GM12875 (cell line): Measurements from ENCODE around the gene TIMM22.

Source experiments
- H3K4me3 ChIP-seq: one replicate; pipeline ENCODE4 v1.5.1; 2011; ENCODE audit warnings: low read depth, low read length, control low read depth
- TF ChIP-seq, protein P1 (sequence below): IDR thresholded peaks from 2 replicates; pipeline ENCODE4 v1.5.1; 2011; ENCODE audit warnings: low read depth, mild to moderate bottlenecking, control low read depth, inconsistent platforms, low read length, moderate library complexity, borderline replicate concordance; ENCODE audit not compliant: insufficient read depth

The TIMM22 gene

DNA sequence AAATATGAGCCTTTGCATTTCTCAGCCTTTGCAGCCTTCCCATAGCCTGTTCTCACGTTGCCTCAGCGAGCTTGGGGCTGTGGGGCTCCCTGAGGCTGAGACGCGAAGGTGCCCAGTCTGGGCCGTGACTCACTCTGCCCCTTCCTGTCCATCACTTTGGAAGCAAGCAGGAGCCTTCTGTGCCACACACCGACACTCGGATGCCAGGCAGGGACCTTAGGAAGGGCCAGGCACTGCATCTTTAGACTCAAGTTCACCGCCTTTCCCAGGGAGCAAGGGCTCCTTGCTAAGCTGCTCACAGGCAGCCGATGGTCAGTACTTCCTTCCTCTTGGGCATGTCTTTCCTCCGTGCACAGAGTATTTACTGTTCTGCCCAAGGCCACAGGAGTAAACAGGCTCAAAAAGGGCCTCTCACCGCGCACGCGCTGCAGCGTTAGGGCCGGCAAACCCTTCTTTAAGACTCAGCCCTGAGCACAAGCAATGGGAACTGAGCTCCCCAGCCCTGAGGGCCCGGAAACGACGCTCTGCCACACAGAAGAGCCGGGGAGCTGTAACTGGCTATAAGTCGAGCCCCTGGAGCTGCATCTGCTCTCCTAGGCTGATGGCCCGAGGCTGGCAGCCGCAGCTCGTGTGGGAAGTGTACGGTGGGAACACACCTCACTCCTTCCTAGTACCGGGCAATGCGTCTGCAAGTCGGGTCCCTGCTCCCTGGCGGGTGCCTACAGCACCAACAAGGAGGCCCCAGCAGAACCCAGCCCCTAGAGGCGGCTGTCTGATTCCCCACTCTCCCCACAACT is 7.2 kb downstream of the TIMM22 start:
- H3K4me3 ChIP-seq, result no peak overlapping the region
- TF ChIP-seq, protein P1, sequence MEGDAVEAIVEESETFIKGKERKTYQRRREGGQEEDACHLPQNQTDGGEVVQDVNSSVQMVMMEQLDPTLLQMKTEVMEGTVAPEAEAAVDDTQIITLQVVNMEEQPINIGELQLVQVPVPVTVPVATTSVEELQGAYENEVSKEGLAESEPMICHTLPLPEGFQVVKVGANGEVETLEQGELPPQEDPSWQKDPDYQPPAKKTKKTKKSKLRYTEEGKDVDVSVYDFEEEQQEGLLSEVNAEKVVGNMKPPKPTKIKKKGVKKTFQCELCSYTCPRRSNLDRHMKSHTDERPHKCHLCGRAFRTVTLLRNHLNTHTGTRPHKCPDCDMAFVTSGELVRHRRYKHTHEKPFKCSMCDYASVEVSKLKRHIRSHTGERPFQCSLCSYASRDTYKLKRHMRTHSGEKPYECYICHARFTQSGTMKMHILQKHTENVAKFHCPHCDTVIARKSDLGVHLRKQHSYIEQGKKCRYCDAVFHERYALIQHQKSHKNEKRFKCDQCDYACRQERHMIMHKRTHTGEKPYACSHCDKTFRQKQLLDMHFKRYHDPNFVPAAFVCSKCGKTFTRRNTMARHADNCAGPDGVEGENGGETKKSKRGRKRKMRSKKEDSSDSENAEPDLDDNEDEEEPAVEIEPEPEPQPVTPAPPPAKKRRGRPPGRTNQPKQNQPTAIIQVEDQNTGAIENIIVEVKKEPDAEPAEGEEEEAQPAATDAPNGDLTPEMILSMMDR, result no peak

DNA sequence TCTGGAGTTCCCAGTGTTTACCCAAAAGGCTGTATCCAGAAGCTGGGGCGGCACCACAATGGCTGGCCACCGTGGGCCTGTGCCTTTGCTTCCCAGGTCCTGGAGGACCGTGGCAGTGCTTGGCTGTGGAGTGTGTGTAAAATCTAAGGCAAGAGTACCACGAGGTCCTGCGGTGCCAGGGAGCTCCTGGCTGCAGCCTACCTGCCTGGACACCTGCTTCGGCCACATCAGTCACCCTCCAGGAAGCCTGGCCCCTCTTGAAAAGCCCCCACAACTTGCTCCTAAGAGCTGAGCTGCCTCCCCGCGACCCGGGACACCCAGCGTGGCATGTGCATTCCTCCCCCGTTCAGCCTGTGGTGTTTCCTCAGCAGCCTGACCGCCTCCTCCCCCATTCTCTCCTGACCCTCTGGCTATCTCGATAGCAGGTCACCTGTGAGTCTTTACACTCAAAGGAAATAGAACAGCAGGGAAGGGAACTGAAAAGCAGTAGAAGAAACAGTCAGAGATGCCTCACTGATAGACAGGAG is 7.9 kb downstream of the TIMM22 start:
- TF ChIP-seq, protein P1, result no peak
- H3K4me3 ChIP-seq, result no peak overlapping the region

DNA sequence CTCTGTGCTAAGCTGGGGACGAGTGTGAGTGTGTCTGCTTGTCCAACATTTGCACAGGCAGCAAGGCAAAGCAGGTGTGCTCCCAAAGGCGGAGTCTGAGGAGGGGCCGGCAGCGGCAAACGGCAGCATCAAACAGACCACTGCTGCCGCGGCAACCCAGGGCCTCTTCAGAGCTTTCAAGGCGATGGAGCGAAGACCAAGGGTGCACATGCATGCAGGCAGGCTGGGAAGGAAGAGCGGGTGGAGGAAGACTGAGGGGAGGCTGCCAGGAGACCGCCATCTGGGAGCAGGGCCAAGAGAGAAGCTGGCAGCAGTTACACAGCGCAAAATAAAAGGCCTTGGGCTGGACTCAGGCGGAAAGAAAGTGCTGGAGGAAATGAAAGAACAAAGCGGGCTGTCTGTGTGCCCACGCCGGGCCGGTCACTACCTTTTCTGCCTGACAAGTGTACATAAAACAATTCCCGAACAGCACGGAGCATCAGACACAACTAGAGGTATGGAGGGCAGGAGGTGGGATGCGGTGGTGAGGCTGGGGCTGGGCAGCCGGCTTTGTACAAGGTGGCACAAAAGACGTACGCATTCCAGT is 8.5 kb downstream of the TIMM22 start:
- TF ChIP-seq, protein P1, result no peak
- no peak overlapping the region for H3K4me3 ChIP-seq

DNA sequence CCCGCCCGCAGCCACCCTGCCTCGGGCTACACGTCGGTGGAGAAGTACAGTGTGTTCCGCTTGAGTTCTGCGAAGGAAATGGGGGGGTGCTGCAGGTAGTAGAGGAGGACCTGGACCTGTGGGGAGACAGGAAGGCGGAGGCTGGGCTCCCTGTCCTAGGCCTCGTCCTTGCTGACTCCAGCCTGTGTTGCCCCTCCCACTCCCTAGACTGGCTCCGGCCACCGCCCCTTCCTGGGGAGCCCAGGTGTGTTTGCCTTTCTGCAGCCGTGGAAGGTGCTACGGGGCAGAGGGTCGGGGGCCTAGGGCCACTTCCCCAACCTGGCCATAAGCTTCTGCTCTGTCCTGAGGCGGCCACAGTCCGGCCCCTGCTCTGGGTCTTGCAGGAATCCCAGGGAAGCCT is 9.1 kb downstream of the TIMM22 start:
- no peak overlapping the region for H3K4me3 ChIP-seq
- TF ChIP-seq, protein P1, result no peak

DNA sequence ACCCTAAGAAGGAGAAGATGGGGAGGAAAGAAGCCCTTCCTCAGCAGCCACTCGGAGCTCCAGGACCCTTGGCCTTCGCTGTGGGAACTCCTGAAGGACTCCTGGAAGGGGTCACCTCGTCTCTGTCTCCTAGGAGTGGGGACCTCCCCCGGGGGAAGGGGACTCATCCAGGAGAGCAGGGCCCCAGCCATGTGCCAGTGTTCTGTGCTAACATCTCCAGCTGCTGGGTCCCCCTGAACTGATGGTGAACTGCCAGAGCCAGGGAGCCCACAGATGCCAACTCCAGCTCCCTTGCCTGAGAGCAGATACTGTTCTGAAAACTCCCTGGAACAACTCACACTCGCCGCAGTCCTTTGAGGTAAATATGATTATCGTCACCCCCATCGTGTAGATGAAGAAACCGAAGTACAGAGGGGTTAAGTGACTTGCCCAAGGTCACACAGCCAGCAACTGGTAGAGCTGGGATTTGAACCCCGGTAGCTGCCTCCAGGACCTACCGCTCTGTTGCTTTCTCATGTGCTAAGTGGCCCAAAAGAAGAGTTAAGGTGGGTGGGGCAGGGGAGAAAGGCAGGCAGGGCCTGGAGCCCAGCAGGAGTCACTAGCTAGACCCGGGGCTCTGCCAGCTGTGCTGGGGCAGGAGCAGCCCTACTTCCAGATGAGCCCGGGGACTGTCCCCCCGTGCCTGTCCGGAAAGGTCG is 10.5 kb downstream of the TIMM22 start:
- TF ChIP-seq, protein P1, result no peak
- no peak overlapping the region for H3K4me3 ChIP-seq

DNA sequence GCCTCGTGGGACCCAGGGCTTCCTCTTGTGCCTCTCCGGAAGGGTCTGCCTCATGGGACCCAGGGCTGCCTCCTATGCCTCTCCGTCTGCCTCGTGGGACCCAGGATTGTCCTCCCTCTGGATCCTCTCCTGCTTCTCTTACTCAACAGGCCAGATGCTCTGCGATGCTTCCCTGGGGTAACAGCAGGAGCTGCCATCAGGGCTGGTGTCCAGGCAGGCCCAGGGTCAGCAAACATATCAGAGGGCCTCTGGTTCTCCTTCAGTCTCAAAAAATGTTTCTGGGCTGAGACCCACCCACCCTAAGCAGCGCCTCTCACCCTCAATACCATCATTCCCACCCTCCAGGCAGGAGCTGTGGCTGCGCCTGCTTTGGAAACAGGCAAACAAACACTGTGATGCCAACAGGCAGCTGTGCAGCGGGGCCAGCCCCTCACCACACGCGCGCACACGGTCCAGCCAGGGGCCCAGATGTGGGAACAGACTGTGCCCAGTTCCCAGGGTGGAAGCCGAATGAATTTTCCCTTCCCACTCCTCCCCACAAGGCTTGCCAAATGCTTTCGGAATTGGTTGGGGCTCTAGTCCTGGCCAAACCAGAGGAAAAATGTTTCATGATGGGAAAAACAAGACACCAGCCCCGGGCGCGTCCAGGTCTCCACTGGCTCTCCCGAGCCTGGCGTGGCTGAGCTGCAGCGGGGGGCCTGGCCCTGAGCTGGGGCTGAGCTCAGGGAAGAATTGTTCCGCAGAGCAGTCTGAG is 11.3 kb downstream of the TIMM22 start:
- TF ChIP-seq, protein P1, result no peak

More for the DNA sequence above, 11.3 kb downstream of the TIMM22 start:
- H3K4me3 ChIP-seq, result no peak overlapping the region
